Esophagus (tissue), 2 donors: Measurements from ENCODE around the gene STYXL2. TPM values are rescaled to one million over a fixed set of nuclear protein-coding genes. Genes with fewer than 3 reads are reported as not detected.

ENCODE experiments used
- H3K27ac ChIP-seq, 2 donors: one replicate each; pipeline ENCODE4 v1.5.1; 2013; ENCODE audit warnings: low read depth in 2 of 2, mild to moderate bottlenecking in 2 of 2, inconsistent platforms in 1 of 2, low read length in 1 of 2, moderate library complexity in 1 of 2
- H3K27me3 ChIP-seq, 2 donors: one replicate each; pipeline ENCODE4 v1.6.1; 2013; ENCODE audit warnings: low read length in 2 of 2, control low read depth in 1 of 2, mild to moderate bottlenecking in 1 of 2; ENCODE audit not compliant: insufficient read depth in 2 of 2, control insufficient read depth in 1 of 2
- H3K36me3 ChIP-seq, 2 donors: one replicate each; pipeline ENCODE4 v1.6.1; 2013; ENCODE audit warnings: low read length in 1 of 2; ENCODE audit not compliant: control insufficient read depth in 2 of 2, insufficient read depth in 2 of 2
- H3K4me1 ChIP-seq, 2 donors: one replicate each; pipeline ENCODE4 v1.6.1; 2013; ENCODE audit warnings: low read length in 1 of 2; ENCODE audit not compliant: control insufficient read depth in 2 of 2, insufficient read depth in 2 of 2
- H3K4me3 ChIP-seq, 2 donors: one replicate each; pipeline ENCODE4 v1.5.1; 2013; ENCODE audit warnings: low read length in 2 of 2, mild to moderate bottlenecking in 2 of 2, low read depth in 1 of 2, moderate library complexity in 1 of 2
- H3K9me3 ChIP-seq, 2 donors: one replicate each; pipeline ENCODE4 v1.6.1; 2013; ENCODE audit warnings: mild to moderate bottlenecking in 2 of 2, low read depth in 1 of 2, low read length in 1 of 2, moderate library complexity in 1 of 2; ENCODE audit not compliant: control insufficient read depth in 2 of 2, insufficient read depth in 1 of 2
- WGBS, 2 donors: extraction: QIAGEN DNeasy Blood & Tissue Kit; methylation state at CpG; one replicate each; pipeline ENCODE4 v1.1.7; 2013; 5-methylcytosine and 5-hydroxymethylcytosine counted together
- polyA plus RNA-seq, 2 donors: library from polyadenylated mRNA; stranded (reverse); fragments of 200-250 nt; gene quantifications; one replicate each; pipeline ENCODE4 v1.2.3, GENCODE V29; 2013
- donor health status: healthy with polysubstance abuse.
- donor health status: Bipolar disorder and iron deficiency.

STYXL2 gene
- polyA plus RNA-seq, 2 donors = 0.01 to 0.04 TPM

DNA sequence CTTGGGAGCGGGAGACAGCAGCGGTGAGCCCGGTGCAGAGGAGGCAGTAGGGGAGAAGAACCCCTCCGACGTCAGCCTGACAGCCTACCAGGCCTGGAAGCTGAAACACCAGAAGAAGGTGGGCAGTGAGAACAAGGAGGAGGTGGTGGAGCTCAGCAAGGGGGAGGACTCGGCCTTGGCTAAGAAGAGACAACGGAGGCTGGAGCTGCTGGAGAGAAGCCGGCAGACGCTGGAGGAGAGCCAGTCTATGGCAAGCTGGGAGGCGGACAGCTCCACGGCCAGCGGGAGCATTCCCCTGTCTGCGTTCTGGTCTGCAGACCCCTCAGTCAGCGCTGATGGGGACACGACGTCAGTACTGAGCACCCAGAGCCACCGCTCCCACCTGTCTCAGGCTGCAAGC lies 32.9 kb downstream of the STYXL2 start:
- 89 to 93% methylated on average over 17 of the region's 17 CpGs for WGBS, 2 donors
- Histone ChIP-seq H3K4me1 (peaks cover 0 to 2% of the 10 kb centered on the region in 2 donors), H3K27ac (no peak overlapping the region), H3K27me3 (peaks cover 0 to 3% of the 10 kb centered on the region in 2 donors), H3K4me3 (no peak overlapping the region), H3K9me3 (no peaks in the 10 kb centered on the region), H3K36me3 (no peaks in the 10 kb centered on the region)

DNA sequence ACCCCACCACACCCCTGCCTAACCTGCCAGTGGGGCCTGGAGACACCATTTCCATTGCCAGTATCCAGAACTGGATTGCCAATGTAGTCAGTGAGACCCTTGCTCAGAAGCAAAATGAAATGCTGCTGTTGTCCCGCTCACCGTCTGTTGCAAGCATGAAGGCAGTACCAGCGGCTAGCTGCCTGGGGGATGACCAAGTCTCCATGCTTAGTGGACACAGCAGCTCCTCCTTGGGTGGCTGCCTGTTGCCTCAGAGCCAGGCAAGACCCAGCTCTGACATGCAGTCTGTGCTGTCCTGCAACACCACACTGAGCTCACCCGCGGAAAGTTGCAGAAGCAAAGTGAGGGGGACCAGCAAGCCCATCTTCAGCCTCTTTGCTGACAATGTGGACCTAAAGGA lies 33.4 kb downstream of the STYXL2 start:
- Histone ChIP-seq H3K4me3 (no peak overlapping the region), H3K27me3 (peaks cover 0 to 3% of the 10 kb centered on the region in 2 donors), H3K36me3 (no peaks in the 10 kb centered on the region), H3K4me1 (peaks cover 0 to 2% of the 10 kb centered on the region in 2 donors), H3K27ac (no peak overlapping the region), H3K9me3 (no peaks in the 10 kb centered on the region)
- 94 to 95% methylated on average over 5 of the region's 5 CpGs for WGBS, 2 donors

DNA sequence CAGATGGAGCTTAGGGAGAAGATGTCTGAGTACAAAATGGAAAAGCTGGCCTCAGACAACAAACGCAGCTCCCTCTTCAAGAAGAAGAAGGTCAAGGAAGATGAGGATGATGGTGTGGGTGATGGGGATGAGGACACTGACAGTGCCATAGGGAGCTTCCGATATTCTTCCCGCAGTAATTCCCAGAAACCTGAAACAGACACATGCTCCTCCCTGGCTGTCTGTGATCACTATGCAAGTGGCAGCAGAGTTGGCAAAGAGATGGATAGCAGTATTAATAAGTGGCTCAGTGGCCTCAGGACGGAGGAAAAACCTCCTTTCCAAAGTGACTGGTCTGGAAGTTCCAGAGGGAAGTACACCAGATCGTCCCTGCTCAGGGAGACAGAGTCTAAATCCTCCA lies 33.8 kb downstream of the STYXL2 start:
- peaks cover 0 to 3% of the 10 kb centered on the region in 2 donors for H3K27me3 ChIP-seq
- 80 to 82% methylated on average over 5 of the region's 5 CpGs for WGBS, 2 donors
- no peaks in the 10 kb centered on the region for H3K9me3 ChIP-seq
- H3K27ac ChIP-seq = no peak overlapping the region
- H3K36me3 ChIP-seq = no peaks in the 10 kb centered on the region
- H3K4me3 ChIP-seq = no peak overlapping the region
- peaks cover 0 to 2% of the 10 kb centered on the region in 2 donors for H3K4me1 ChIP-seq

DNA sequence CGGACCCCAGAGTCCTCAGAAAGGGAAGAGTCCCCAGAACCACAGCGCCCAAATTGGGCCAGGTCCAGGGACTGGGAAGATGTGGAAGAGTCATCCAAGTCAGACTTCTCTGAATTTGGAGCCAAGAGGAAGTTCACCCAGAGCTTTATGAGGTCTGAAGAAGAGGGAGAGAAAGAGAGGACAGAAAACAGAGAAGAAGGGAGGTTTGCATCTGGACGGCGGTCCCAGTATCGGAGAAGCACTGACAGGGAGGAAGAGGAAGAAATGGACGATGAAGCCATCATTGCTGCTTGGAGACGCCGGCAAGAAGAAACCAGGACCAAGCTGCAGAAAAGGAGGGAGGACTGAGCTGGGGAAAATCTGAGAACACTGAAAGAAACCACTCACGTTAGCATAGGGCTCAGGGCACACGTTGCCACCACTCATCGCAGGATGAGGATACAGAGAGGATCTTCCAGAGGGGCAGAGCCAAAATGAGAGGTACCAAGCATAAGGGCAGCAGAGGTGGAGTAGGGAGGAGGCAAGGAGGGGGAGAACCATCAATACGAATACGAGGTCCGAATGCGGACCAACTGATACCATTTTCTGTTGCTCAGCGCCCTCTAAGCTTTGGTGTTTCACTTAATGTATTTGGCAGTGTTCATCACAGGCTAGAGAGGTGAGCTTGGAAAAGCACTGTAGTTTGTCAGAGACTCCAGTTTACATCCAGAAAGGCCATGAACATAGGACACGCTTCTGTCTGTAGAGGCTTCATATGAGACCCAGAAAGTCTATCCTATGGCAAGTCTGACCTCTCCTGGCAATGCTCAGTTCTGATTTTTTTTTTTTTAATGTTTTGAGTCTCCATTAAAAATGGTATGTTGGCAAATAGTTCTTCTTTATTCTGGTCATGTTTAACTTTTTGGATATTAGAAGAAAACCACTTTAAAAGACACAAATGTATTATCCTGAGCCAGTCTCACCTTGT lies 34.7 kb downstream of the STYXL2 start:
- WGBS, 2 donors = 83% methylated on average over 17 of the region's 17 CpGs
- H3K27me3 ChIP-seq = peaks cover 0 to 3% of the 10 kb centered on the region in 2 donors
- no peak overlapping the region for H3K4me3 ChIP-seq
- peaks cover 0 to 2% of the 10 kb centered on the region in 2 donors for H3K4me1 ChIP-seq
- H3K36me3 ChIP-seq = no peaks in the 10 kb centered on the region
- H3K9me3 ChIP-seq = no peaks in the 10 kb centered on the region
- H3K27ac ChIP-seq = no peak overlapping the region

DNA sequence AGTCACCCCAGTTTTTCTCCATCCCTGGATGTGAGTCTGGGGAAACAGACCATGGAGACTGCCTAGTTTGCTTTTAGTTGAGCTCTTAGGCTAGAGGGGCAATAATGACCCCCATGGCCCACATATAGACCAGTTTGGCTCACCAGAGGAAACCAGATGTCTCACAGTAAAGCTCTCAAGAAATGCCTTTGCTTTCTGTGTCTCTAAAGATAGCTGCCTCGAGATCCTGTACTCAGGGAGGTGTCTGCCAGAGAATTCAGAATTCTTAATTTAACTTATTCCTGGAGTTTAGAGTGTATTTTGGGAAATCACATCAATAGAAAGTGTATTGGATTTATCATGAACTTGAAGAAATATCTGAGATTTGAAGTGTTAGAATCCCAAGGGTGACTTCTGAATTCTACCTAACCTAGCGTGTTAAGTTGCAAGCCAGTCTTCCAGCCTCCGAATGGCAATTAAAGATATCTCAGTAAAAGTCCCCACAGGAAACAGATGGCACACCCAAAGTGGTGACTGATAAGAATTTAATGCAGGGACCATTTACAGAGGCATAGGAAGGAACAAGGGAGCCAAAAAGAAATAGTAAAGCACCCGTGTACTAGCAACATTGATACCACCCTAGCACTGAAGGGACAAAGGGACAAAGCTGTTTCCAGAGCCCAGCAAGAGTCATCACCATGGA lies 37.1 kb downstream of the STYXL2 start:
- H3K9me3 ChIP-seq = no peaks in the 10 kb centered on the region
- WGBS, 2 donors = 67 to 72% methylated on average over 4 of the region's 4 CpGs
- H3K27ac ChIP-seq = no peak overlapping the region
- H3K4me1 ChIP-seq = peaks cover 0 to 2% of the 10 kb centered on the region in 2 donors
- H3K4me3 ChIP-seq = no peak overlapping the region
- no peaks in the 10 kb centered on the region for H3K36me3 ChIP-seq
- H3K27me3 ChIP-seq = peaks cover 0 to 3% of the 10 kb centered on the region in 2 donors

DNA sequence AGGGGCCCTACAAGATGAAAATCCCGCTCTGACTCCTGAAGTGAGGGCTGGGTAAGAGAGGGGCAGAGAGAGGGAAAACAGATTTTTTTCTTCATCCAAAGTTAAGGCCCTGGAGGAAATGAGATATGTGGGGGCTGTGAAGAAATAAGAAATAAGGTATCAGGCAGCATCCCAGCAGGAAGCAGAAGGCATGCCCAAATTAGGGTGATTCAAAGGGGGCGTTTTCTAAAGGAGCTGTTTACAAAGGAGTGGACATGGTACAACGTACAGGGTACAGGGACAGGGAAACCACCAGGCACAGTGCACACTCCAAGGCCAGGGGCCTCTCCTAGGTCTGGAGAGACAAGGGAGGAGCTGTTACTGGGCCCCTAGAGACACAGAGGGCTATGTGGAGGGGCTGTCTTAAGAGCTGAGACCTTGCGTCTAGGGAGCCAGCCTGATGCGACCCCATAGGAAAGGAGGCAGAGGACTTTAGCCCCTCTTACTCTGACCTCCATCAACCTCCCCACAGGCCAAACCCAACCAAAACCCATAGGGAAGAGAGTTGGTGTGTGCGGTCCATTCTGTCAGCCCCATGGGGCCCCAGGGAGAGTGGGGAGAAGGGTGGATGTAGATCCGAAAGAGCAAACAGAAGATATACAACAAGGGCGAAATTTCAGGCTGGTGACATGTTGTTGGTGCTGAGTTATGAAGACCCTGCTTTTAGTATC lies 38.6 kb downstream of the STYXL2 start:
- Histone ChIP-seq H3K27ac (no peak overlapping the region), H3K9me3 (no peaks in the 10 kb centered on the region), H3K4me3 (no peak overlapping the region), H3K27me3 (peaks cover 0 to 3% of the 10 kb centered on the region in 2 donors), H3K36me3 (no peaks in the 10 kb centered on the region), H3K4me1 (peaks cover 0 to 2% of the 10 kb centered on the region in 2 donors)
- 82% methylated on average over 8 of the region's 8 CpGs for WGBS, 2 donors

DNA sequence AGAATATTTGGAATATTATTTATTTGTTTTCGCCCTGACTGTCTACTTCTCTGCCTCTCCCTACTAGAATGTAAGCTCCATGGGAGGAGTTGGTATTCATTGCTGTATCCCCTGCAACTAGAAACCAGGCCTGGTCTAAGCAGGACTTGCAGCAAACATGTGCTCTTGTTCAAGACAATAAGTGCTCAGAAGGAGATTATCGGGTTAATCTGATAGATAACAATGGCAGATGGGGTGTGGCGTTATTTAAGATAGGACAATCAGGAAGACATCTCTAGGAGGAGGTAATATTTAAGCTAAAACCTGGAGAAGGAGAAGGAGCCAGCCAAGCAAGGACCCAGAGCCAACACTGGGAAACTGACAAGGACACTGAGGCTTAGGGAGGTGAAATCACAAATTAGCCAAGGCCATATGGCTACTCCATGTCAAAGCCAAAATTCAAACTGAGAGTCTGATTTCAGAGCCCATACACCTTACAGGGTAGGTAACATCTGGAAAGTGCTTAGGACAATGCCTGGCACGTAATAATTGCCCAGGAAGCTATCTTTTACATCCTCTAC lies 41.5 kb downstream of the STYXL2 start:
- peaks cover 0 to 3% of the 10 kb centered on the region in 2 donors for H3K27me3 ChIP-seq
- no peaks in the 10 kb centered on the region for H3K36me3 ChIP-seq
- no peak overlapping the region for H3K4me3 ChIP-seq
- no peaks in the 10 kb centered on the region for H3K9me3 ChIP-seq
- 61 to 68% methylated on average over 4 of the region's 4 CpGs for WGBS, 2 donors
- no peaks in the 10 kb centered on the region for H3K4me1 ChIP-seq
- no peak overlapping the region for H3K27ac ChIP-seq

DNA sequence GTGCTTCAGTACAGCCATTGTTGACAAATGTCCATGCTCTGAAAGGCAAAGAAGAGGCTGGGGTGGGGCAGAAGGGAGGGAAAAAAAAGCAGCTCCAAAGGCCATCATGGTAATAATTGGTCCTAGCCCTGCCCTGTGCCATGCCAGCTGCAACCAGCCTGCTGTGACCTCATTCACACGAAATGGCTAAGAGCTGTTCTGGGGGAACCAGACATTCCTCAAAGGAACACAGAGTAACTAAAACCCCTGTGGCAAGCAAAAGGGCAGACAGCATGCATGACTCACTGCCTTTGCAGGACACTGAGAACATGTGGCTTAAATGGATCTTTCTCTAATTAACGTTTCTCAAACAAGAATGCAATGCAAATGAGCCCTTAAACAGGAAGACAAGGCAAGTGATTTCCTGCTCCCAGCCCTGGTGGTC lies 42.3 kb downstream of the STYXL2 start:
- no peaks in the 10 kb centered on the region for H3K9me3 ChIP-seq
- H3K4me3 ChIP-seq = no peak overlapping the region
- H3K36me3 ChIP-seq = no peaks in the 10 kb centered on the region
- whole genome bisulfite sequencing, 2 donors = 27 to 52% methylated on average over 2 of the region's 2 CpGs
- peaks cover 0 to 3% of the 10 kb centered on the region in 2 donors for H3K27me3 ChIP-seq
- H3K4me1 ChIP-seq = no peaks in the 10 kb centered on the region
- no peak overlapping the region for H3K27ac ChIP-seq

DNA sequence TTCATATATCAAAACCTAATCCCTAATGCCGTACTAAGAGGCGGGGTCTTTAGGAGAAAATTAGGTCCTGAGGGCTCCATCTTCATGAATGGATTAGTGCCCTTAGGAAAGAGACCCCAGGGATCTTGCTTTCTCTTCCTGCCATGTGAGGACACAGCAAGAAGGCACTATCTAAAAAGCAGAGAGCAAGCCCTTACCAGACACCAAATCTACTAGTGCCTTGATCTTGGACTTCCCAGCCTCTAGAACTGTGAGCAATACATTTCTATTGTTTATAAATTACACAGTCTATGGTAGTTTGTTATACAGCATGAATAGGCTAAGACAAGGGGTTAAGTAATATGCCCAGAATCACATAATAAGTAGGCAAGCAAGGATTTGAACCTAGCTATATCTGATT lies 42.9 kb downstream of the STYXL2 start:
- Histone ChIP-seq H3K4me1 (no peaks in the 10 kb centered on the region), H3K4me3 (no peak overlapping the region), H3K27me3 (no peaks in the 10 kb centered on the region), H3K36me3 (no peaks in the 10 kb centered on the region), H3K9me3 (no peaks in the 10 kb centered on the region), H3K27ac (no peak overlapping the region)
- WGBS, 2 donors = 42 to 63% methylated on average over 2 of the region's 2 CpGs
